Uterus (tissue), 2 donors: ENCODE data around the gene BACH2.

Experiments used
- POLR2A ChIP-seq, 2 donors: fragments of 450-650 bp; IDR thresholded peaks; one replicate each; pipeline ENCODE4 v1.6.1; 2016; ENCODE audit warnings: antibody characterized with exemption in 2 of 2, mild to moderate bottlenecking in 1 of 2, moderate library complexity in 1 of 2
- TF ChIP-seq, protein P1 (sequence below), 4 experiments: fragments of 200-600 bp in 2 of 4; fragments of 450-650 bp in 2 of 4; sonication (generic) in 2 of 4; IDR thresholded peaks; one replicate each; pipeline ENCODE4 v1.5.1; 2016 to 2019; ENCODE audit warnings: antibody characterized with exemption in 4 of 4, mild to moderate bottlenecking in 2 of 4, moderate library complexity in 1 of 4

GRCh38 chr6:90224196-90224595 lies 72.4 kb downstream of the BACH2 start:
- TF ChIP-seq, protein P1, sequence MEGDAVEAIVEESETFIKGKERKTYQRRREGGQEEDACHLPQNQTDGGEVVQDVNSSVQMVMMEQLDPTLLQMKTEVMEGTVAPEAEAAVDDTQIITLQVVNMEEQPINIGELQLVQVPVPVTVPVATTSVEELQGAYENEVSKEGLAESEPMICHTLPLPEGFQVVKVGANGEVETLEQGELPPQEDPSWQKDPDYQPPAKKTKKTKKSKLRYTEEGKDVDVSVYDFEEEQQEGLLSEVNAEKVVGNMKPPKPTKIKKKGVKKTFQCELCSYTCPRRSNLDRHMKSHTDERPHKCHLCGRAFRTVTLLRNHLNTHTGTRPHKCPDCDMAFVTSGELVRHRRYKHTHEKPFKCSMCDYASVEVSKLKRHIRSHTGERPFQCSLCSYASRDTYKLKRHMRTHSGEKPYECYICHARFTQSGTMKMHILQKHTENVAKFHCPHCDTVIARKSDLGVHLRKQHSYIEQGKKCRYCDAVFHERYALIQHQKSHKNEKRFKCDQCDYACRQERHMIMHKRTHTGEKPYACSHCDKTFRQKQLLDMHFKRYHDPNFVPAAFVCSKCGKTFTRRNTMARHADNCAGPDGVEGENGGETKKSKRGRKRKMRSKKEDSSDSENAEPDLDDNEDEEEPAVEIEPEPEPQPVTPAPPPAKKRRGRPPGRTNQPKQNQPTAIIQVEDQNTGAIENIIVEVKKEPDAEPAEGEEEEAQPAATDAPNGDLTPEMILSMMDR (IDR thresholded peaks at IDR 0.05): no peak
- TF ChIP-seq POLR2A (IDR thresholded peaks at IDR 0.05): no peak
